Endodermal cell (in vitro differentiated cells): Measurements from ENCODE around the gene PRR29. TPM values are rescaled to one million over a fixed set of nuclear protein-coding genes. Genes with fewer than 3 reads are reported as not detected.
A peak's percentile ranks its signal among the peaks of the same experiment; 100 is the strongest.
"Not testable (repeated sequence)": the region's sequence is repeated elsewhere in the genome, so short reads cannot be mapped to it uniquely, and the experiment has no call there.

Experiments
- DNase-seq: peaks from one replicate; pipeline ENCODE4 v3.0.0-alpha.2; 2017
- H3K27ac ChIP-seq: 2 replicates; pipeline ENCODE4 v1.5.1; 2013; ENCODE audit warnings: mild to moderate bottlenecking, low read depth, low read length, moderate library complexity
- H3K27me3 ChIP-seq: 2 replicates; pipeline ENCODE4 v1.6.1; 2013; ENCODE audit warnings: mild to moderate bottlenecking, low read length, moderate library complexity; ENCODE audit not compliant: insufficient read depth, control insufficient read depth, poor library complexity, severe bottlenecking
- H3K36me3 ChIP-seq: 2 replicates; pipeline ENCODE4 v1.7.0; 2013; ENCODE audit warnings: mild to moderate bottlenecking, low read length, moderate library complexity; ENCODE audit not compliant: control insufficient read depth, insufficient read depth
- H3K4me1 ChIP-seq: one replicate; pipeline ENCODE4 v1.7.0; 2013; ENCODE audit warnings: low read length; ENCODE audit not compliant: control insufficient read depth, insufficient read depth
- H3K4me3 ChIP-seq: 2 replicates; pipeline ENCODE4 v1.5.1; 2013; ENCODE audit warnings: mild to moderate bottlenecking, low read length, moderate library complexity
- H3K9ac ChIP-seq: 2 replicates; pipeline ENCODE4 v1.6.1; 2013; ENCODE audit warnings: mild to moderate bottlenecking, low read length, moderate library complexity; ENCODE audit not compliant: poor library complexity, severe bottlenecking; ENCODE audit errors: extremely low read depth
- H3K9me3 ChIP-seq: 2 replicates; pipeline ENCODE4 v1.6.1; 2013; ENCODE audit warnings: mild to moderate bottlenecking, low read length, moderate library complexity; ENCODE audit not compliant: control insufficient read depth
- H3K27ac Mint-ChIP-seq: 2 replicates; pipeline ENCODE4 v1.8.0; 2020; ENCODE audit warnings: mixed read lengths
- H3K27me3 Mint-ChIP-seq: 2 replicates; pipeline ENCODE4 v1.8.0; 2021; ENCODE audit warnings: mild to moderate bottlenecking, mixed read lengths; ENCODE audit not compliant: insufficient read depth
- H3K36me3 Mint-ChIP-seq: 2 replicates; pipeline ENCODE4 v1.8.0; 2020; ENCODE audit warnings: low read depth, mixed read lengths
- H3K4me1 Mint-ChIP-seq: 2 replicates; pipeline ENCODE4 v1.8.0; 2020; ENCODE audit warnings: mixed read lengths
- H3K4me3 Mint-ChIP-seq: 2 replicates; pipeline ENCODE4 v1.8.0; 2020; ENCODE audit warnings: mild to moderate bottlenecking, moderate library complexity, mixed read lengths
- H3K9me3 Mint-ChIP-seq: 2 replicates; pipeline ENCODE4 v1.8.0; 2020; ENCODE audit warnings: mild to moderate bottlenecking, mixed read lengths
- CTCF ChIP-seq: fragments of 200-600 bp; sonication (generic); conservative IDR thresholded peaks from 2 replicates; pipeline ENCODE4 v1.5.0; 2021; ENCODE audit warnings: antibody characterized with exemption, mild to moderate bottlenecking
- WGBS, 2 experiments: methylation state at CpG; one replicate each; pipeline versions ENCODE4 v1.1.5 to v1.1.7; 2013; ENCODE audit warnings: missing lambda C conversion rate in 2 of 2, mixed read lengths in 1 of 2; ENCODE audit not compliant: insufficient coverage in 1 of 2, insufficient read length in 1 of 2; 5-methylcytosine and 5-hydroxymethylcytosine counted together
- total RNA-seq, 2 donors: library from RNA; stranded (reverse); fragmentation: NEBNext Ultra II Directional in 1 of 2; extraction: Animal tissue kit (Norgen Biotek cat#: 25700) in 1 of 2; gene quantifications; 2 replicates in 1 of 2; 3 replicates in 1 of 2; pipeline ENCODE4 v1.2.1, GENCODE V29; 2021

PRR29 gene
- total RNA-seq, 2 donors from 2014 or later = 3.3 to 6.1 TPM

DNA sequence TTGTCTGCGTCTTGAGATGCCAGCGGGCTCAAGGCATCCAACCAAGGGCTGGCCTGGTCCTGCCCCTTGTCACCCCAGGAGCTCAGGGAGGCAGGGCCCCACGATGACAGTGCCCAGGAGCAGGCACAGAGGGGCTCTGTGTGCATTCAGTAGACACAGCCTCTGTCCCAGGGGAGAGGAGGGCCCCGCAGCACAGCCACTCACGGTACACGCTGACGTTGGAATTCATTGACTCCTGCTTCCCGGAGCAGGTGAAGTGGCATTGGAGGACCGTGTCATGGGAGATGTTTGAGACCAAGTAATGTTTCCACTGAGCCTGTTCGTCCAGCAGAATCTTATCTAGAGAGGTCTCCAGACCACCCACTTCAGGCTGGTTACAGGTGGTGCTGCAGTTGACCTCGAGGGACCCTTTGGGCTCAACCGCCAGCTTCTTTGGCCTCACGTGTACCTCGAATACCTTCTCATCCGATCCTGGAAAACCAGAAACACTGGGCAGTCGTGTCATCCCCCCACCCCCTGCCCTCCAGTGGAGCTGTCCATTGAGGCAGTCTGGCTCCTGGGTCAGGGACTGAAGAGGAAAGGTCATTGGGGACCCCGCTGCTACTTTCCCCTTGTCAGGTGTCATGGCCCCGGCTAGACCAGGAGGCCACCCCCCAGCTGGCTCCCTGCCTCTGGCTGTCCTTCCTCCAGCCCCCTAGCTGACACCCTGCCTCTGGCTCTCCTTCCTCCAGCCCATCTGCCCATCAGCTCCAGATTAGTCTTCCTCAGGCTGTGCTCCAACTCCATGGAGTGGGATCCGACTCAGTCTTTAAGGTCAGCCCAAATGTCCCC, 7.0 kb downstream of the PRR29 start:
- H3K27me3 ChIP-seq = no peaks in the 10 kb centered on the region
- no peaks in the 10 kb centered on the region for H3K9me3 Mint-ChIP-seq
- no peaks in the 10 kb centered on the region for H3K36me3 Mint-ChIP-seq
- H3K4me1 ChIP-seq = no peaks in the 10 kb centered on the region
- no peaks in the 10 kb centered on the region for H3K36me3 ChIP-seq
- H3K9me3 ChIP-seq = no peaks in the 10 kb centered on the region
- H3K27me3 Mint-ChIP-seq = peaks cover 2% of the 10 kb centered on the region
- no peak overlapping the region for H3K27ac Mint-ChIP-seq
- peak; percentile 46 for DNase-seq
- TF ChIP-seq CTCF = no peak
- no peak overlapping the region for H3K9ac ChIP-seq
- no peak overlapping the region for H3K27ac ChIP-seq
- WGBS, 2 experiments = 88 to 96% methylated on average over 14 to 19 of the region's 19 CpGs
- H3K4me3 Mint-ChIP-seq = no peak overlapping the region
- no peak overlapping the region for H3K4me3 ChIP-seq
- H3K4me1 Mint-ChIP-seq = no peaks in the 10 kb centered on the region

DNA sequence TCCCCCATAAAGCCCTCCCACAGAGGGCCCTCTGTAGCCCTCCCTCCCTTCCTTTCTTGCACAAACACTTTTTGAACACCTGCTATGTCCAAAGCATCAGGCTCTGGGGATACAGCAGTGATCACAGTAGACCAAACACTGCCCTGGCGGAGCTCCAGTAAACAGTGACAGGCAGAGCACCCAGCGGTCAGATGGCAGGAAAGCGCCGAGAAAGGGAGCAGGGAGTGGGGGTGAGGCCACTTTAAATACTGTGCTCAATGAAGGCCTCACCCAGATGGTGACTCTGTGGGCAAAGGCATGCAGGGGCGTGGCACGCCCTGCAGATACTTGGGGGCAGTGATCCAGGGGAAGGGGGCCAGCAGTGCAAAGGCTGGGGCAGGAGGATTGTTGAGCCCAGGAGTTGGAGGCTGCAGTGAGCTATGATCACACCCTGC, 7.6 kb downstream of the PRR29 start:
- Mint-ChIP-seq H3K27ac (no peak overlapping the region), H3K36me3 (no peaks in the 10 kb centered on the region), H3K9me3 (no peaks in the 10 kb centered on the region), H3K4me3 (no peak overlapping the region), H3K27me3 (peaks cover 2% of the 10 kb centered on the region), H3K4me1 (no peaks in the 10 kb centered on the region)
- Histone ChIP-seq H3K36me3 (no peaks in the 10 kb centered on the region), H3K27ac (no peak overlapping the region), H3K9ac (no peak overlapping the region), H3K27me3 (no peaks in the 10 kb centered on the region), H3K4me1 (no peaks in the 10 kb centered on the region), H3K9me3 (no peaks in the 10 kb centered on the region), H3K4me3 (no peak overlapping the region)
- DNase-seq = peak; percentile 54
- TF ChIP-seq CTCF = no peak
- WGBS, 2 experiments = 65 to 75% methylated on average over 6 of the region's 6 CpGs

GRCh38 chr17:64006361-64007088, 8.4 kb downstream of the PRR29 start:
- H3K4me1 Mint-ChIP-seq = no peaks in the 10 kb centered on the region
- H3K9me3 Mint-ChIP-seq = no peaks in the 10 kb centered on the region
- Histone ChIP-seq H3K9ac (no peak overlapping the region), H3K27me3 (no peaks in the 10 kb centered on the region), H3K4me1 (no peaks in the 10 kb centered on the region), H3K9me3 (no peaks in the 10 kb centered on the region), H3K27ac (no peak overlapping the region), H3K4me3 (no peak overlapping the region), H3K36me3 (no peaks in the 10 kb centered on the region)
- no peak for TF ChIP-seq CTCF
- DNase-seq = peak; percentile 35
- WGBS, 2 experiments = 90 to 96% methylated on average over 6 to 13 of the region's 13 CpGs
- H3K27me3 Mint-ChIP-seq = peaks cover 2% of the 10 kb centered on the region
- H3K27ac Mint-ChIP-seq = no peak overlapping the region
- H3K4me3 Mint-ChIP-seq = no peak overlapping the region
- H3K36me3 Mint-ChIP-seq = no peaks in the 10 kb centered on the region

DNA sequence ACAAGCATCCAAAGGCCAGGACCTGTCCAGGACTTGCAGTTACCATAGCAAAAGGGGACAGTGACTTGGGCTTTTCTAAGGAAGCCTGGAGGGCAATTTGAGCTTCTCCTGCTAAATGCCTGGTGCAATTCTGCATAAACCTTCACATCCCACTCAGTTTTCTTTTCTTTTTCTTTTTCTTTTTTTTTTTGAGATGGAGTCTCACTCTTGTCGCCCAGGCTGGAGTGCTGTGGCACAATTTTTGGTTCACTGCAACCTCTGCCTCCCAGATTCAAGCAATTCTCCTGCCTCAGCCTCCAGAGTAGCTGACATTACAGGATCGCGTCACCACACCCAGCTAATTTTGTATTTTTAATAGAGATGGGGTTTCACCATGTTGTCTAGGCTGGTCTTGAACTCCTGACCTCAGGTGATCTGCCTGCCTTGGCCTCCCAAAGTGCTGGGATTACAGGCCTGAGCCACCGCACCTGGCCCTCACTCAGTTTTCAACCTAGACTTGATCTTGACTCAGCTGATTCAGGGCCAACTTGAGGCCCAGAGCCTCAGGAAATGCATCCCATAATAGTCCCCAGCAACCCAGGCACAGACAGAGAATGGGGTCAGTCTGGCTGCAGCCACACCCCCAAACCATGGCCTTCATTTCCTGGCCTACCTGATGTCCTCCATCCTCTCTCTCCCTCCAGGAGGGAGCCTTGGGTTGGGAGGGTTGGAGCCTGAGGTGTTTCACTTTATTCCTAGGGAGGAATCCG, 9.1 kb downstream of the PRR29 start:
- not testable (repeated sequence) for H3K27ac Mint-ChIP-seq, H3K27me3 Mint-ChIP-seq, H3K9me3 ChIP-seq, H3K27ac ChIP-seq, DNase-seq, H3K9me3 Mint-ChIP-seq, H3K4me1 Mint-ChIP-seq, H3K36me3 Mint-ChIP-seq, H3K4me3 Mint-ChIP-seq, H3K4me1 ChIP-seq, H3K4me3 ChIP-seq, H3K36me3 ChIP-seq, H3K27me3 ChIP-seq, H3K9ac ChIP-seq
- WGBS, 2 experiments = 88 to 95% methylated on average over 1 to 5 of the region's 5 CpGs
